ENCODE results near the gene PGC. TPM values are rescaled to one million over a fixed set of nuclear protein-coding genes. Genes with fewer than 3 reads are reported as not detected.
A peak's percentile ranks its signal among the peaks of the same experiment; 100 is the strongest.

Gene PGC
- total RNA-seq, 1 donor from 2014 or later = not detected

- no peaks in the 10 kb centered on the region for H3K36me3 ChIP-seq (ENCODE audit: control insufficient read depth, insufficient read depth, low read length)
- H3K4me3 ChIP-seq (ENCODE audit: low read depth, low read length) = peak overlapping the region; percentile 70
- H3K27me3 ChIP-seq (ENCODE audit: control insufficient read depth, insufficient read depth, low read length) = no peaks in the 10 kb centered on the region
- TF ChIP-seq CTCF (IDR thresholded peaks at IDR 0.05; ENCODE audit: insufficient read depth, low read length, poor library complexity, severe bottlenecking) = no peak
- DNase-seq (ENCODE audit: low read depth) = no peak
Observed at GRCh38 chr6:41778895-41779294, 31.7 kb upstream of the PGC start.

DNA sequence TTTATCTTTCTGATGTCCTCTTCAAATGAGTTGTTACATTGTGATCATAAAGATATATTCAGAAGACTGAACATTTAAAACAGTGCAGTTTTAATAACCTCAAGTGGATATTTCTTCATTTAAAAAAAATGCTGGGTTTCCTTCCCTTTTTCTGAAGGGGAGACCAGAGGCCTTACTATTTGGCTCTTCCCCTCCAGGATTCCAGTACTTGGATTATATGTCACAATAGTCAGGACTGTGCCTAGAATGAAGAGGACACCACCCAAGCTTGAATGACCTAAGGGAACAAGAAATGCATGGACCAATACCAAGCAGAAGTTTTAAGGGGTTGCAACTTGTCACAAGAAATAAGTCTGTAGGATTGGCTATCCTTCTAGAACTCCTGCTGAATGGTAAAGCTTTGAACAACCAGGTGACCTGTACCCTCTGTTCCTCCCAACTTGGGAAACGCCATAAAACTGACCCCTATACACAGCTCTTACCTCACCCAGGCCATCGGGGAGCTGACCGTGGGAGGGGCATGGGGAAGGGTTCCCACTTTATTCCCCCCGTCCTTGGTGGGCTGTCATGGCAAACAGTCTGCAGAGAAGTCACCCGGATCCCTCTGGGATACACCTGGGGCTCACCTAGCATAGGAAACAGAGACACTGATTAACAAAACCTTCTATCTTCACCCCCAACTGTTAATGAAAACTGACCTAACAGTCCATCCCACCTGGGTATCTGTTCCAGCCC lies 30.5 kb upstream of the PGC start:
- no peak for TF ChIP-seq CTCF (IDR thresholded peaks at IDR 0.05; ENCODE audit: insufficient read depth, low read length, poor library complexity, severe bottlenecking)
- DNase-seq (ENCODE audit: low read depth) = no peak
- no peaks in the 10 kb centered on the region for H3K36me3 ChIP-seq (ENCODE audit: control insufficient read depth, insufficient read depth, low read length)
- H3K4me3 ChIP-seq (ENCODE audit: low read depth, low read length) = no peak overlapping the region
- H3K27me3 ChIP-seq (ENCODE audit: control insufficient read depth, insufficient read depth, low read length) = no peaks in the 10 kb centered on the region

DNA sequence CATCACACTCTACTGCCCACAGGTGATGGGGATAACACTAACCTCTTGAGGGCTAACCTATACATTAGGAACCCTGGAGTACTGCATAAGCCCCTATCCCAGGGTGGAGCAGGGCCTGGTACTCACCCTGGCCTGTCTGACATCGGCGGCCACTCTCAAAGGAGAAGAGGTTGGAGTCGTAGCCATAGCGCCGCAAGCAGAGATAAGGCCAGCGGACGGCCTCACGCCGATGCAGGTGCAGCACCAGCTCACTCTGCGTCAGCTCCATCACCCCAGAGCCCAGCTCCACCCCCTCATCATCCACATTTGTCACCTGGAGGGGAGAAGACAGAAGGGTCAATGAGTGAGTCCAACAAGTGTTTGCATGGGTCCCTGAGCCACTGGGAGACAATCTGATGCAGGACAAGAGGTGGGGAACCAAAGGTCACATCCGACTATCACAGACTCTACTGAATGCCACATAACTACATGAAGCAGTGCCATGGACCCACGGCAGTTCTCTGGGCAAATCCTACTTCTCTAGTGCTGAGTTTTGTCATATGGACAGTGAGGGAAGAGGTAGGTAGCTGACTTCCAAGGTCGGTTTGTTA lies 28.2 kb upstream of the PGC start:
- Histone ChIP-seq H3K36me3 (ENCODE audit: control insufficient read depth, insufficient read depth, low read length) (no peaks in the 10 kb centered on the region), H3K27me3 (ENCODE audit: control insufficient read depth, insufficient read depth, low read length) (no peaks in the 10 kb centered on the region), H3K4me3 (ENCODE audit: low read depth, low read length) (no peak overlapping the region)
- no peak for DNase-seq (ENCODE audit: low read depth)
- TF ChIP-seq CTCF (IDR thresholded peaks at IDR 0.05; ENCODE audit: insufficient read depth, low read length, poor library complexity, severe bottlenecking) = no peak

- Histone ChIP-seq H3K27me3 (ENCODE audit: control insufficient read depth, insufficient read depth, low read length) (no peaks in the 10 kb centered on the region), H3K36me3 (ENCODE audit: control insufficient read depth, insufficient read depth, low read length) (no peaks in the 10 kb centered on the region), H3K4me3 (ENCODE audit: low read depth, low read length) (no peak overlapping the region)
- no peak for TF ChIP-seq CTCF (IDR thresholded peaks at IDR 0.05; ENCODE audit: insufficient read depth, low read length, poor library complexity, severe bottlenecking)
- no peak for DNase-seq (ENCODE audit: low read depth)
Observed at GRCh38 chr6:41774841-41775240, 27.6 kb upstream of the PGC start.

GRCh38 chr6:41771058-41771983 lies 24.1 kb upstream of the PGC start:
- H3K36me3 ChIP-seq (ENCODE audit: control insufficient read depth, insufficient read depth, low read length) = no peaks in the 10 kb centered on the region
- H3K4me3 ChIP-seq (ENCODE audit: low read depth, low read length) = no peak overlapping the region
- TF ChIP-seq CTCF (IDR thresholded peaks at IDR 0.05; ENCODE audit: insufficient read depth, low read length, poor library complexity, severe bottlenecking) = no peak
- DNase-seq (ENCODE audit: low read depth) = no peak
- no peaks in the 10 kb centered on the region for H3K27me3 ChIP-seq (ENCODE audit: control insufficient read depth, insufficient read depth, low read length)

Data from kidney epithelial cell (primary cell).